ENCODE measurements around the gene PITX1. TPM values are rescaled to one million over a fixed set of nuclear protein-coding genes. Genes with fewer than 3 reads are reported as not detected.
A peak's percentile ranks its signal among the peaks of the same experiment; 100 is the strongest.

PITX1 gene
- total and polyA plus RNA-seq, 4 donors = 0.43 to 1.3 (median 0.72) TPM

- peaks cover 12 to 91% (median 78%) of the 10 kb centered on the region in 3 donors for H3K27me3 ChIP-seq (ENCODE audit: control insufficient read depth in 3 of 3, insufficient read depth in 3 of 3, low read length in 2 of 3)
- H3K27ac ChIP-seq (ENCODE audit: low read depth in 1 of 2, low read length in 1 of 2) = no peak overlapping the region
- TF ChIP-seq CTCF (IDR thresholded peaks at IDR 0.05; ENCODE audit: control extremely low read depth, extremely low read depth) = no peak
- H3K4me3 ChIP-seq = no peak overlapping the region
- H3K9ac ChIP-seq (ENCODE audit: insufficient read depth in 1 of 2, low read length in 2 of 2) = no peak overlapping the region
- H3K4me1 ChIP-seq (ENCODE audit: control insufficient read depth in 5 of 5, insufficient read depth in 5 of 5, low read length in 5 of 5) = peaks cover 0 to 17% (median 4%) of the 10 kb centered on the region in 5 donors
- WGBS, 2 donors = 3 to 7% methylated on average over 36 to 42 of the region's 42 CpGs
- DNase-seq (peak in 2 of 3 donors; percentile 17 to 22), ATAC-seq (ENCODE audit: insufficient read depth, low FRiP score) (no peak)
- peaks cover 0 to 14% (median 0%) of the 10 kb centered on the region in 4 donors for H3K9me3 ChIP-seq (ENCODE audit: control insufficient read depth in 4 of 4, insufficient read depth in 3 of 4, low read length in 3 of 4)
- H3K36me3 ChIP-seq (ENCODE audit: control insufficient read depth in 4 of 4, insufficient read depth in 4 of 4, low read length in 4 of 4) = no peaks in the 10 kb centered on the region
Observed at GRCh38 chr5:135038813-135039270, 4.8 kb upstream of the PITX1 start.

DNA sequence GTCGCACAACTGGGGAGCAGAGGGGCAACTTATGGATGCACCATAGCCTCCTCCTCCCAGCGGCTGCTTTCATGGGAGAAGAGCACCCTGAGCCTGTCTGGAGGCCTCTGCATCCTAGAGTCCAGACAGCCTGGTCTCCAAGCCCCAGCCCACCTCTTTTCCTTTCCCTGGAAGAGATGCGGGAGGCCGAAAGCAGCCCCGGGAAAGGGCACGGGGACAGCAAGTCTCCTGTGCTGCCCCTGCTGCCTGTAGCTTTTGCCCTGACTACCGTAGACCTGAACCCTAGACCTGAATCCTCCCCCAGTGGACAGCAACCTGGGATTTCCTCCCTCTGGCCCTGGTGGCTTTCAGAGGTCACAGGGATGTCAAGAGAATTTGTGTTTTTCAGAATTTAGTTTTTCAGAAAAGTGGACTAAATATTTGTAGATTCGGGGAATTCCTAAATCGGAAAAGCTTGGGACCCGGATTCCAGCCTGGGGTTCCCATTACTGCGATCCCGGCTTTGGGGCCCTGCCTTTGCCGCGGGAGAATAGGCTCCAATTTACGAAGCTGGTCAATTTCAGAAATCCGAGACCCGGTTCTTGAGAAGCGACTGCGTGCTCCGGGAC is 4.3 kb upstream of the PITX1 start:
- Histone ChIP-seq H3K9me3 (ENCODE audit: control insufficient read depth in 4 of 4, insufficient read depth in 3 of 4, low read length in 3 of 4) (peaks cover 0 to 15% (median 0%) of the 10 kb centered on the region in 4 donors), H3K27ac (ENCODE audit: low read depth in 1 of 2, low read length in 1 of 2) (no peak overlapping the region), H3K36me3 (ENCODE audit: control insufficient read depth in 4 of 4, insufficient read depth in 4 of 4, low read length in 4 of 4) (no peaks in the 10 kb centered on the region), H3K4me1 (ENCODE audit: control insufficient read depth in 5 of 5, insufficient read depth in 5 of 5, low read length in 5 of 5) (peaks cover 0 to 23% (median 8%) of the 10 kb centered on the region in 5 donors), H3K9ac (ENCODE audit: insufficient read depth in 1 of 2, low read length in 2 of 2) (no peak overlapping the region), H3K27me3 (ENCODE audit: control insufficient read depth in 3 of 3, insufficient read depth in 3 of 3, low read length in 2 of 3) (peaks cover 16 to 87% (median 74%) of the 10 kb centered on the region in 3 donors), H3K4me3 (no peak overlapping the region)
- no peak for ATAC-seq (ENCODE audit: insufficient read depth, low FRiP score)
- WGBS, 2 donors = 15 to 19% methylated on average over 20 of the region's 20 CpGs
- TF ChIP-seq CTCF (IDR thresholded peaks at IDR 0.05; ENCODE audit: control extremely low read depth, extremely low read depth) = no peak
- DNase-seq = no peak

DNA sequence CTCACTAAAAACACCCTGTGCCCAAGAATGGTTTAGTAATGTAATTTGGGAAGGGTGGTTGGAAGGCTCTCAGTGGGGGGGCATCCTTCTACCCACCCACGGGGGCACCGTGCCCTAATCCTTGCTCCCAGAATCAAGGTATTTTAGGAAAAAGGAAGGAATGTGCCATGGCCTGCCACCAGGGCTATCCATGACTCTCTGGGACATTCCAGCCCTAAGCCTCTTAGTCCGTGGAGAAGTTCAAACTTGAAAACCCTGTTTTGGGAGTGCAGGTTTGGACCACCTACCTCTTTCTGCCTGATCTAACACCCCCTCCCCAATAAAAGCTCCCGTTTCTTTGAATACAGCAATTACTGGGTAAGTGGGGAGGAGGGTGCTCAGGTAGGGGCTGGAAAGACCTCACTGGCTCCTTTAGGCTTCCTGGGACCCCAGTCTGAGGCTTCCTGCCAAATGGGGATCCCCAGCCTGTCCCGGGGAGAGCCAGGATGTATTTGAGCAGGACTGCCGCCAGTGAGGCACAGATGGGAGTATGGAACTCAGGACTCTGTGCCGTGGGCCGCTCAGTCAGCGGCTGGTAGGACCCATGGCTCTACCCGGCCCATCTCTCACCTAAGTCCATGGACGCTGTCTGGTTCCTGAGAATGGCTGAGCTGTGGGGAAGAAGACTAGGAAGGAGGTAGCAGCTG is 3.6 kb upstream of the PITX1 start:
- WGBS, 2 donors = 17 to 20% methylated on average over 11 of the region's 11 CpGs
- Histone ChIP-seq H3K27me3 (ENCODE audit: control insufficient read depth in 3 of 3, insufficient read depth in 3 of 3, low read length in 2 of 3) (peaks cover 15 to 84% (median 73%) of the 10 kb centered on the region in 3 donors), H3K36me3 (ENCODE audit: control insufficient read depth in 4 of 4, insufficient read depth in 4 of 4, low read length in 4 of 4) (no peaks in the 10 kb centered on the region), H3K9ac (ENCODE audit: insufficient read depth in 1 of 2, low read length in 2 of 2) (no peak overlapping the region), H3K9me3 (ENCODE audit: control insufficient read depth in 4 of 4, insufficient read depth in 3 of 4, low read length in 3 of 4) (peaks cover 0 to 16% (median 0%) of the 10 kb centered on the region in 4 donors), H3K4me3 (no peak overlapping the region), H3K27ac (ENCODE audit: low read depth in 1 of 2, low read length in 1 of 2) (no peak overlapping the region), H3K4me1 (ENCODE audit: control insufficient read depth in 5 of 5, insufficient read depth in 5 of 5, low read length in 5 of 5) (peaks cover 0 to 27% (median 8%) of the 10 kb centered on the region in 5 donors)
- ATAC-seq (ENCODE audit: insufficient read depth, low FRiP score) (no peak), DNase-seq (no peak)
- TF ChIP-seq CTCF (IDR thresholded peaks at IDR 0.05; ENCODE audit: control extremely low read depth, extremely low read depth) = no peak
